GM18868 (cell line): ENCODE measurements around the gene EIF4E1B.

Experiments
- ATAC-seq: cut with Tn5 transposase; IDR thresholded peaks from one replicate; pipeline ENCODE4 v1.9.1; 2021; ENCODE audit warnings: mild to moderate bottlenecking, moderate library complexity; ENCODE audit not compliant: unreplicated experiment

EIF4E1B gene

GRCh38 chr5:176625966-176626875, 4.3 kb upstream of the EIF4E1B start:
- no peak for ATAC-seq

GRCh38 chr5:176626876-176627236, 3.6 kb upstream of the EIF4E1B start:
- ATAC-seq: no peak

- no peak for ATAC-seq
Measured at GRCh38 chr5:176627582-176627981, 2.9 kb upstream of the EIF4E1B start.

GRCh38 chr5:176628406-176629228, 1.9 kb upstream of the EIF4E1B start:
- ATAC-seq: no peak

GRCh38 chr5:176629317-176629852, 1.1 kb upstream of the EIF4E1B start:
- no peak for ATAC-seq

- ATAC-seq: no peak
Measured at GRCh38 chr5:176630681-176631222, 277 bp downstream of the EIF4E1B start.

GRCh38 chr5:176631383-176632200, 1.1 kb downstream of the EIF4E1B start:
- ATAC-seq: no peak

- ATAC-seq: no peak
Measured at GRCh38 chr5:176632745-176633144, 2.3 kb downstream of the EIF4E1B start.

- ATAC-seq: no peak
Measured at GRCh38 chr5:176633598-176633997, 3.1 kb downstream of the EIF4E1B start.

- no peak for ATAC-seq
Measured at GRCh38 chr5:176636426-176636825, 6.0 kb downstream of the EIF4E1B start.

GRCh38 chr5:176637556-176637955, 7.1 kb downstream of the EIF4E1B start:
- no peak for ATAC-seq

- no peak for ATAC-seq
Measured at GRCh38 chr5:176638437-176638836, 8.0 kb downstream of the EIF4E1B start.

- no peak for ATAC-seq
Measured at GRCh38 chr5:176639208-176639607, 8.7 kb downstream of the EIF4E1B start.

- no peak for ATAC-seq
Measured at GRCh38 chr5:176639981-176640380, 9.5 kb downstream of the EIF4E1B start.

- no peak for ATAC-seq
Measured at GRCh38 chr5:176640616-176641015, 10.1 kb downstream of the EIF4E1B start.

- no peak for ATAC-seq
Measured at GRCh38 chr5:176642675-176643490, 12.4 kb downstream of the EIF4E1B start.

- ATAC-seq: no peak
Measured at GRCh38 chr5:176643491-176644219, 13.2 kb downstream of the EIF4E1B start.

- ATAC-seq: no peak
Measured at GRCh38 chr5:176644294-176644693, 13.8 kb downstream of the EIF4E1B start.
